HCT116 (cell line): ENCODE measurements around the gene NTRK3. TPM values are rescaled to one million over a fixed set of nuclear protein-coding genes. Genes with fewer than 3 reads are reported as not detected.

Experiments
- ATAC-seq: fragments of 200-7000 bp; cut with Tn5 transposase; 2 replicates; pipeline ENCODE4 v1.9.1; 2020; ENCODE audit warnings: mild to moderate bottlenecking, moderate library complexity
- BruUV-seq: library from RNA; stranded (reverse); fragments of 400-500 nt; replicated peaks from 2 replicates; lab custom pipeline; 2021; lab: Mats Ljungman, UMichigan
- CTCF ChIA-PET: fragments of 300-600 bp; sonication (Branson Sonifier 250); formaldehyde crosslinking; loops from one replicate; lab custom pipeline; 2021; ENCODE audit warnings: antibody characterized with exemption; lab: Charles Lee
- POLR2A ChIA-PET: fragments of 300-600, 350-600 bp; sonication (Branson Sonifier 250); formaldehyde crosslinking; loops from one replicate; lab custom pipeline; 2021; ENCODE audit warnings: antibody characterized with exemption; lab: Charles Lee
- RAD21 ChIA-PET, 2 experiments: fragments of 300-600 bp; sonication (Branson Sonifier 250); formaldehyde crosslinking; loops; one replicate each; lab custom pipeline; 2023; ENCODE audit warnings: low total read pairs in 2 of 2; ENCODE audit not compliant: uncharacterized antibody in 2 of 2, unreplicated experiment in 2 of 2, low non-redundant PET in 1 of 2; lab: Charles Lee
- DNase-seq: peaks from one replicate; pipeline ENCODE4 v3.0.0-alpha.2; 2010; ENCODE audit warnings: low read depth, low spot score
- H2AFZ ChIP-seq: fragments of 200-600 bp; shearing (Covaris generic), sonication (generic); 2 replicates; pipeline ENCODE4 v1.6.1; 2017; ENCODE audit warnings: low read depth, mixed run types, mixed read lengths, antibody characterized with exemption, low read length; ENCODE audit not compliant: poor library complexity, severe bottlenecking
- H3K27ac ChIP-seq: 2 replicates; pipeline ENCODE4 v1.5.1; 2012; ENCODE audit warnings: low read depth, low read length
- H3K27me3 ChIP-seq: fragments of 200-600 bp; sonication (generic); 2 replicates; pipeline ENCODE4 v1.6.1; 2016; ENCODE audit warnings: mixed run types, low read length, mixed read lengths; ENCODE audit not compliant: insufficient read depth
- H3K36me3 ChIP-seq, 2 experiments: fragments of 200-500 bp in 1 of 2; fragments of 200-600 bp in 1 of 2; sonication (Bioruptor generic) in 1 of 2; sonication (generic) in 1 of 2; 2 replicates each; pipeline versions ENCODE4 v1.5.1 to v1.6.1; 2014 to 2016; ENCODE audit warnings: low read length in 2 of 2, inconsistent platforms in 1 of 2, mixed read lengths in 1 of 2, mixed run types in 1 of 2; ENCODE audit not compliant: insufficient read depth in 2 of 2, control insufficient read depth in 1 of 2
- H3K4me1 ChIP-seq, 2 experiments: fragments of 200-600 bp in 1 of 2; sonication (generic) in 1 of 2; 2 replicates each; pipeline versions ENCODE4 v1.5.1 to v1.6.1; 2012 to 2017; ENCODE audit warnings: low read length in 2 of 2, inconsistent platforms in 1 of 2, mild to moderate bottlenecking in 1 of 2, mixed read lengths in 1 of 2, mixed run types in 1 of 2, moderate library complexity in 1 of 2; ENCODE audit not compliant: insufficient read depth in 2 of 2, control insufficient read depth in 1 of 2
- H3K4me2 ChIP-seq: fragments of 200-600 bp; sonication (generic); 2 replicates; pipeline ENCODE4 v1.6.1; 2017; ENCODE audit warnings: mixed run types, low read length, mixed read lengths
- H3K4me3 ChIP-seq, 2 experiments: fragments of 200-600 bp in 1 of 2; sonication (generic) in 1 of 2; replicated peaks in 1 of 2; 2 replicates each; pipeline ENCODE4 v1.5.1; 2011 to 2016; ENCODE audit warnings: low read length in 2 of 2, control low read depth in 1 of 2, low read depth in 1 of 2, mild to moderate bottlenecking in 1 of 2, mixed read lengths in 1 of 2, mixed run types in 1 of 2
- H3K79me2 ChIP-seq: fragments of 200-600 bp; sonication (generic); 2 replicates; pipeline ENCODE4 v1.6.1; 2017; ENCODE audit warnings: mild to moderate bottlenecking, mixed run types, low read length, moderate library complexity, mixed read lengths; ENCODE audit not compliant: insufficient read depth
- H3K9ac ChIP-seq: fragments of 200-600 bp; sonication (generic); 2 replicates; pipeline ENCODE4 v1.6.1; 2016; ENCODE audit warnings: low read length, mixed read lengths
- H3K9me2 ChIP-seq: fragments of 200-600 bp; sonication (generic), shearing (Covaris generic); 2 replicates; pipeline ENCODE4 v1.6.1; 2017; ENCODE audit warnings: mixed run types, mild to moderate bottlenecking, moderate library complexity; ENCODE audit not compliant: insufficient read depth
- H3K9me3 ChIP-seq, 2 experiments: fragments of 200-500 bp in 1 of 2; fragments of 200-600 bp in 1 of 2; sonication (Bioruptor generic) in 1 of 2; sonication (generic) in 1 of 2; 2 replicates each; pipeline ENCODE4 v1.6.1; 2014 to 2017; ENCODE audit warnings: low read length in 2 of 2, mixed read lengths in 2 of 2, inconsistent platforms in 1 of 2, low read depth in 1 of 2, mild to moderate bottlenecking in 1 of 2, mixed run types in 1 of 2, moderate library complexity in 1 of 2; ENCODE audit not compliant: control insufficient read depth in 1 of 2, insufficient read depth in 1 of 2
- H4K20me1 ChIP-seq: fragments of 200-600 bp; sonication (generic), shearing (Covaris generic); 2 replicates; pipeline ENCODE4 v1.6.1; 2017; ENCODE audit warnings: mixed run types, mild to moderate bottlenecking, moderate library complexity; ENCODE audit not compliant: insufficient read depth
- ATF3 ChIP-seq: IDR thresholded peaks from 2 replicates; pipeline ENCODE4 v1.6.1; 2012
- CEBPB ChIP-seq: IDR thresholded peaks from 2 replicates; pipeline ENCODE4 v1.6.1; 2012; ENCODE audit warnings: low read depth
- CTCF ChIP-seq, 3 experiments: fragments of 200-600 bp in 1 of 3; sonication (generic) in 1 of 3; IDR thresholded peaks in 2 of 3; conservative IDR thresholded peaks in 1 of 3; 2 replicates each; pipeline ENCODE4 v1.5.1; 2012 to 2017; ENCODE audit warnings: low read depth in 2 of 3, low read length in 2 of 3, antibody characterized with exemption in 1 of 3, borderline replicate concordance in 1 of 3, control low read depth in 1 of 3, mild to moderate bottlenecking in 1 of 3, mixed read lengths in 1 of 3, mixed run types in 1 of 3, moderate library complexity in 1 of 3; ENCODE audit not compliant: insufficient read depth in 1 of 3
- EGR1 ChIP-seq: IDR thresholded peaks from 2 replicates; pipeline ENCODE4 v1.6.1; 2012; ENCODE audit warnings: low read depth
- ELF1 ChIP-seq: IDR thresholded peaks from 2 replicates; pipeline ENCODE4 v1.6.1; 2012; ENCODE audit warnings: low read depth, borderline replicate concordance
- EZH2phosphoT487 ChIP-seq: fragments of 200-600 bp; IDR thresholded peaks from 2 replicates; pipeline ENCODE4 v1.6.1; 2018; ENCODE audit warnings: antibody characterized with exemption, borderline replicate concordance
- FOSL1 ChIP-seq: IDR thresholded peaks from 2 replicates; pipeline ENCODE4 v1.6.1; 2012; ENCODE audit warnings: low read depth
- MAX ChIP-seq: IDR thresholded peaks from 2 replicates; pipeline ENCODE4 v1.6.1; 2012
- RAD21 ChIP-seq: IDR thresholded peaks from 2 replicates; pipeline ENCODE4 v1.6.1; 2012; ENCODE audit warnings: low read depth, mild to moderate bottlenecking
- ZBTB33 ChIP-seq: IDR thresholded peaks from 2 replicates; pipeline ENCODE4 v1.6.1; 2011; ENCODE audit warnings: mild to moderate bottlenecking, low read length, moderate library complexity; ENCODE audit not compliant: insufficient replicate concordance; ENCODE audit errors: extremely low read depth
- ZFX ChIP-seq: fragments of 450-650 bp; IDR thresholded peaks from 2 replicates; pipeline ENCODE4 v1.6.1; 2017
- intact Hi-C: fragments of 100-400 bp; cut with micrococcal nuclease; formaldehyde crosslinking; loops from 2 replicates; pipeline ENCODE4 v1.10.0; 2022
- total RNA-seq: library from RNA; stranded (reverse); gene quantifications from one replicate; pipeline ENCODE4 v1.2.1, GENCODE V29; 2021; ENCODE audit not compliant: unreplicated experiment

Gene NTRK3
- total RNA-seq, 1 experiment from 2014 or later, result not detected

- no peak overlapping the region for H2AFZ ChIP-seq
- H4K20me1 ChIP-seq, result no peaks in the 10 kb centered on the region
- no peaks in the 10 kb centered on the region for H3K36me3 ChIP-seq
- H3K79me2 ChIP-seq, result no peaks in the 10 kb centered on the region
- no peak for TF ChIP-seq FOSL1
- no peak for TF ChIP-seq CEBPB
- no peak for TF ChIP-seq ZBTB33
- no peak for TF ChIP-seq ATF3
- TF ChIP-seq EZH2phosphoT487, result no peak
- no peak for TF ChIP-seq MAX
- no peak for TF ChIP-seq ELF1
- no peak for TF ChIP-seq CTCF (IDR thresholded peaks at IDR 0.05 in 2 of 3, conservative IDR thresholded peaks at IDR 0.05 in 1 of 3; ENCODE audit: borderline replicate concordance in 1 of 3, insufficient read depth in 1 of 3, low read depth in 2 of 3, low read length in 2 of 3)
- no peak for TF ChIP-seq ZFX
- no peak for TF ChIP-seq RAD21
- no peak for TF ChIP-seq EGR1
- no peaks in the 10 kb centered on the region for H3K9me2 ChIP-seq
- POLR2A ChIA-PET, result no interaction called here
- no peak overlapping the region for H3K9ac ChIP-seq
- no TSS peak for BruUV-seq
- CTCF ChIA-PET, result no interaction called here
- no peak for DNase-seq
- intact Hi-C loops, result no loop called here
- no peaks in the 10 kb centered on the region for H3K4me1 ChIP-seq
- RAD21 ChIA-PET, result no interaction called here
- H3K4me3 ChIP-seq, result no peak overlapping the region
- H3K27me3 ChIP-seq, result no peaks in the 10 kb centered on the region
- ATAC-seq, result no peak
- H3K4me2 ChIP-seq, result no peak overlapping the region
- H3K27ac ChIP-seq, result no peak overlapping the region
- no peaks in the 10 kb centered on the region; a peak in 1 of 4 replicates for H3K9me3 ChIP-seq
Measured at GRCh38 chr15:88012233-88012632, 244.3 kb downstream of the NTRK3 start.
